ENCODE data around the gene IMMP2L.

Gene IMMP2L

DNA sequence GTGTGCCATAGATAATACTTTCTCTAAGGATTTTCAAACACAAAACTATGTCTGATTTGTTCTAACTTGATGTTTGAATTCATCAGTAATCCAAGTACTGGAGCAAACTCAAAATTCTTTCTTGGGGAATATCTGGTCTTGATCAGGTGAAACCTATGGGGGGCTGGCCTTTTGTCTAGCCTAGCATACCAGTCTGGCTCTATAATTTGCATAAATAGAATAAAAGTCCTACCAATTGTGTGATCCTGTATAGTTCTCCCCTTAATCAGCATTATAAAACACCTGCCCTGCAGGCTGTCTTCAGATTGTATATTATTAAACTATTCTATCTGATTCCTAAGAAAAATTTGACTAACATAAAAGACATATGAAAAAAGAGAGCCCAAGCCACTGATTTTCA lies 705.2 kb downstream of the IMMP2L start:
- no peak overlapping the region for H3K27ac ChIP-seq (ENCODE audit: low read depth, low read length)
- H3K4me3 ChIP-seq (ENCODE audit: low read depth in 1 of 5, low read length in 5 of 5), result no peak overlapping the region
- H3K9ac ChIP-seq (ENCODE audit: low read length in 5 of 5), result no peak overlapping the region
- no peaks in the 10 kb centered on the region for H3K9me3 ChIP-seq (ENCODE audit: control insufficient read depth in 5 of 5, low read length in 5 of 5)
- no peaks in the 10 kb centered on the region for H3K27me3 ChIP-seq (ENCODE audit: control insufficient read depth in 5 of 5, insufficient read depth in 4 of 5, low read length in 5 of 5)
- no peaks in the 10 kb centered on the region for H3K36me3 ChIP-seq (ENCODE audit: control insufficient read depth in 5 of 5, insufficient read depth in 5 of 5, low read length in 5 of 5)
- H3K4me1 ChIP-seq (ENCODE audit: control insufficient read depth in 5 of 5, insufficient read depth in 5 of 5, low read length in 5 of 5), result peaks cover 0 to 5% (median 0%) of the 10 kb centered on the region in 5 donors

DNA sequence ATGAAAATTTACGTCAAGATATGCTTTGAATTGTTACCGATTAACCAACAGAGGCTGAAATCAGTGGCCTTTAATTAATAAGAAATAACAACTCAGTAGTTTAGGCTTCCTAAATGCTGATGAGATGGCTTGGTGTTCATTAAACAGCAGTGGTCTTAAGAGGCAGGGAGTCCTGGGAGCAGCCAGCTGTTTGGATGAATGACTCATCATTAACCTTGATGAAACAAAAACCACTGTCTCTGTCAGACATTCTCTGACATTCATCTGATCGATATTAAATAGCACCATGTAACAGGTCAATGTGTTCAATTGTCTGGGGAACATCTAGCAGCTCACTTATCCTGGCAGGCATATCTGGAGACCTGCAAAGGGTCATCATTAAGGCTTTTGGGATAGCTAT lies 705.6 kb downstream of the IMMP2L start:
- H3K36me3 ChIP-seq (ENCODE audit: control insufficient read depth in 5 of 5, insufficient read depth in 5 of 5, low read length in 5 of 5), result no peaks in the 10 kb centered on the region
- H3K9ac ChIP-seq (ENCODE audit: low read length in 5 of 5), result no peak overlapping the region
- H3K4me1 ChIP-seq (ENCODE audit: control insufficient read depth in 5 of 5, insufficient read depth in 5 of 5, low read length in 5 of 5), result peaks cover 0 to 5% (median 0%) of the 10 kb centered on the region in 5 donors
- no peak overlapping the region for H3K4me3 ChIP-seq (ENCODE audit: low read depth in 1 of 5, low read length in 5 of 5)
- H3K27ac ChIP-seq (ENCODE audit: low read depth, low read length), result no peak overlapping the region
- H3K9me3 ChIP-seq (ENCODE audit: control insufficient read depth in 5 of 5, low read length in 5 of 5), result no peaks in the 10 kb centered on the region
- H3K27me3 ChIP-seq (ENCODE audit: control insufficient read depth in 5 of 5, insufficient read depth in 4 of 5, low read length in 5 of 5), result no peaks in the 10 kb centered on the region

DNA sequence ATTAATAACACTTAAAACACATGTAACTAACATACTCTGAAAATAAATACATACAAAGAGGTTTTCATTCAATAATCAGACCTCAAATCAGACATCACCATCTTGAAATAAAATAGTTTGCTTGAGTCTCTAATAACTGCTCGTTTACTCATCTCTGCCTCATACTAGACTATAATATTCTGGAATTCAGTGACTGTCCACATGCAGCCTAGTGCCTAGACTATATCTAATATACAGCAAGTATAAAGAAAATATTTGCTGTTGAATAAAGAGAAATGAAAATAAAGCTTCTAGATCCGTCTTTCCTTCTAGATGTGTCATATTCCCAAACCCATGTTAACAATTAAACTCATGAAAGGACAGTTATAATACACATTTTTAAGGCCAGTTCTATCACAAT lies 707.6 kb downstream of the IMMP2L start:
- no peak overlapping the region for H3K27ac ChIP-seq (ENCODE audit: low read depth, low read length)

DNA sequence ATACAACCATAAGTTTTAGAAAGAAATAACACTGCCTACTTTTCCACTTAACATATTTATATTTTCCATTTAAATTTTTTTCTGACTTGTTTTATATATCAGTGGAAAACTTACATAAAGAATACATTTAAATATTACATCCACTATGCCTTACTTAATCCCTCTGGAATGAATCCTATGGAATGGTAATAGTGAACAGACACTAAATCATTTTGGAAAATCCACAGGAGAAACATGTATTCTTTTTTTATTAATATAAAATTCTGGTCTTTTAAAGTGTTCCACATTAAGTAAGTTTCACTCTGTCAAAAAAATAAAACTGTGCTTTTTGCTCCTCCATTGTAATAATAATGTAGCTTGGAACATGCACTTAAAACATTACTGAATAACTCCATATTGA lies 708.1 kb downstream of the IMMP2L start:
- H3K27ac ChIP-seq (ENCODE audit: low read depth, low read length), result no peak overlapping the region
- H3K4me1 ChIP-seq (ENCODE audit: control insufficient read depth in 5 of 5, insufficient read depth in 5 of 5, low read length in 5 of 5), result no peaks in the 10 kb centered on the region
- H3K4me3 ChIP-seq (ENCODE audit: low read depth in 1 of 5, low read length in 5 of 5), result no peak overlapping the region
- H3K9ac ChIP-seq (ENCODE audit: low read length in 5 of 5), result no peak overlapping the region
- no peaks in the 10 kb centered on the region for H3K9me3 ChIP-seq (ENCODE audit: control insufficient read depth in 5 of 5, low read length in 5 of 5)
- no peaks in the 10 kb centered on the region for H3K27me3 ChIP-seq (ENCODE audit: control insufficient read depth in 5 of 5, insufficient read depth in 4 of 5, low read length in 5 of 5)
- H3K36me3 ChIP-seq (ENCODE audit: control insufficient read depth in 5 of 5, insufficient read depth in 5 of 5, low read length in 5 of 5), result no peaks in the 10 kb centered on the region

More for the DNA sequence above, 707.6 kb downstream of the IMMP2L start:
- Histone ChIP-seq H3K4me3 (ENCODE audit: low read depth in 1 of 5, low read length in 5 of 5) (no peak overlapping the region), H3K36me3 (ENCODE audit: control insufficient read depth in 5 of 5, insufficient read depth in 5 of 5, low read length in 5 of 5) (no peaks in the 10 kb centered on the region), H3K9me3 (ENCODE audit: control insufficient read depth in 5 of 5, low read length in 5 of 5) (no peaks in the 10 kb centered on the region), H3K27me3 (ENCODE audit: control insufficient read depth in 5 of 5, insufficient read depth in 4 of 5, low read length in 5 of 5) (no peaks in the 10 kb centered on the region), H3K4me1 (ENCODE audit: control insufficient read depth in 5 of 5, insufficient read depth in 5 of 5, low read length in 5 of 5) (no peaks in the 10 kb centered on the region), H3K9ac (ENCODE audit: low read length in 5 of 5) (no peak overlapping the region)

DNA sequence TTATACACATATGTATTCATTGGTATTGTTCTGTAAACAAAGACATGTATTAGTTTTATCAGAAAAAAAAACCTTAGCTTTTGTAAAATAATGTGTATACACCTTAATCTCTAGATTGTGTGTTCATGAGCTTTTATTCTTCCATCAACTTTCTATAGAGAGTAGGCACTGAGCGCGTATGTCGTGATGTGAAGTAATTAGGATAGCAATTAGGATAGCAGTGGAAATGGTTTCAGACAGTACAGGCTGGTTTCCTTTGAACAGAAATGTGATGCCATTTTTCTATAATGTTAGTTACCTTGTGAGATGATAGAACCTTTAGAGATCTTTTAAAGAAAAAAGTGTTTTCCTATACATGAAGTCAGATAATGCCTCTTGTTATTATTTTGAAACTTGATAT lies 709.0 kb downstream of the IMMP2L start:
- no peak overlapping the region for H3K9ac ChIP-seq (ENCODE audit: low read length in 5 of 5)
- no peaks in the 10 kb centered on the region for H3K27me3 ChIP-seq (ENCODE audit: control insufficient read depth in 5 of 5, insufficient read depth in 4 of 5, low read length in 5 of 5)
- no peaks in the 10 kb centered on the region for H3K9me3 ChIP-seq (ENCODE audit: control insufficient read depth in 5 of 5, low read length in 5 of 5)
- H3K36me3 ChIP-seq (ENCODE audit: control insufficient read depth in 5 of 5, insufficient read depth in 5 of 5, low read length in 5 of 5), result no peaks in the 10 kb centered on the region
- H3K27ac ChIP-seq (ENCODE audit: low read depth, low read length), result no peak overlapping the region
- no peak overlapping the region for H3K4me3 ChIP-seq (ENCODE audit: low read depth in 1 of 5, low read length in 5 of 5)
- no peaks in the 10 kb centered on the region for H3K4me1 ChIP-seq (ENCODE audit: control insufficient read depth in 5 of 5, insufficient read depth in 5 of 5, low read length in 5 of 5)

DNA sequence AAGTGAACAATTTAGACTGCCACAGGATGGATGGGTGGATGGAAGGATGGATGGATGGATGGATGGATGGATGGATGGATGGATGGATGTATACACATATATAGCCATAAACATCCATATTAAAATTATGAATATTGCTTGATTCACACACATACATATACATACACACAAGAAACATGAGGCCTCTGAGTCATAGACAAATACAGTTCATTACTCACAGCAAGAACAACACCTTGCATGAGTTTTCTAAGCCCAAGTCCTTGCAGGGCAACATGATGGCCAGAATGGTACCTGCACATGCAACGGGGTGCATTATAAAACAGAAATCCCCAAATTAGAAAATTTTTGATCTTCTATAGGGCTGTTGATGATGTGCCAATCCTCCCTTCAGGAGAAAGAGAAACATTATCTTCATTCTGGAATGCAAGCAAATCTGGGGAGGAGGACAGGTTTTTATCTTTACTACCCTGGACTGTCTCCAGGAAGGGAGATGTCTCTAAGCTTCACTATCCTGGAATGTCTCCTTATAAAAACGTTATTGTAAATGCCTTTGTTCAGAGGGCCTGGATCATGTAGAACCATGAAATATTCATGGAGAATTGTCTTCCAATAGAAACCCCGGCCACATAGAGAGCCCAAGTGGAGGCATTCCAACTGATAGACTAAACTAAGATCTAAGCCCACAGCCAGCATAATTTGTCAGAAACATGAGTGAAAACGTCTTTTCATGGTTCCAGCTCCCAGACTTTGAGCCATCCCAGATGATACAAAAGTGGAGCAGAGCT lies 709.9 kb downstream of the IMMP2L start:
- Histone ChIP-seq H3K27ac (ENCODE audit: low read depth, low read length) (no peak overlapping the region), H3K4me1 (ENCODE audit: control insufficient read depth in 5 of 5, insufficient read depth in 5 of 5, low read length in 5 of 5) (no peaks in the 10 kb centered on the region), H3K9ac (ENCODE audit: low read length in 5 of 5) (no peak overlapping the region), H3K36me3 (ENCODE audit: control insufficient read depth in 5 of 5, insufficient read depth in 5 of 5, low read length in 5 of 5) (no peaks in the 10 kb centered on the region), H3K27me3 (ENCODE audit: control insufficient read depth in 5 of 5, insufficient read depth in 4 of 5, low read length in 5 of 5) (no peaks in the 10 kb centered on the region), H3K9me3 (ENCODE audit: control insufficient read depth in 5 of 5, low read length in 5 of 5) (no peaks in the 10 kb centered on the region), H3K4me3 (ENCODE audit: low read depth in 1 of 5, low read length in 5 of 5) (no peak overlapping the region)

DNA sequence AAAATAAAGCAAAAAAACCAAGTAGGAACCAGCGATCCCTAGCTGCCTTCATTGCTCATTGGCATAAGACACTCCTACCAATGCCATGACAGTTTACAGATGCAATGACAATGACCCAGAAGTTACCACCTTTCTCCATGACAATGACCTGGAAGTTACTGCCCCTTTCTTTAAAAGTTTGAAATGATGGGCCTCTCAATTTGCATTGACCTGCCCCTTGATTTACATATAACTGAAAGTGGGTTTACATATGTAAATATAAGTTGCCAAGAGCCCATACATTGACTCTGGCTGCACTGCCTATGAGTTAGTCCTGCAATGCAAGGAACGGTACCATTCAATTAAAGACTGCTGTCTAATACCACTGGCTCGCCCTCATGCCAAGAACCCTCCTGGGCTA lies 712.1 kb downstream of the IMMP2L start:
- H3K9ac ChIP-seq (ENCODE audit: low read length in 5 of 5), result no peak overlapping the region
- H3K4me1 ChIP-seq (ENCODE audit: control insufficient read depth in 5 of 5, insufficient read depth in 5 of 5, low read length in 5 of 5), result no peaks in the 10 kb centered on the region
- H3K9me3 ChIP-seq (ENCODE audit: control insufficient read depth in 5 of 5, low read length in 5 of 5), result no peaks in the 10 kb centered on the region
- H3K27me3 ChIP-seq (ENCODE audit: control insufficient read depth in 5 of 5, insufficient read depth in 4 of 5, low read length in 5 of 5), result no peaks in the 10 kb centered on the region
- H3K27ac ChIP-seq (ENCODE audit: low read depth, low read length), result no peak overlapping the region
- no peak overlapping the region for H3K4me3 ChIP-seq (ENCODE audit: low read depth in 1 of 5, low read length in 5 of 5)
- H3K36me3 ChIP-seq (ENCODE audit: control insufficient read depth in 5 of 5, insufficient read depth in 5 of 5, low read length in 5 of 5), result no peaks in the 10 kb centered on the region

DNA sequence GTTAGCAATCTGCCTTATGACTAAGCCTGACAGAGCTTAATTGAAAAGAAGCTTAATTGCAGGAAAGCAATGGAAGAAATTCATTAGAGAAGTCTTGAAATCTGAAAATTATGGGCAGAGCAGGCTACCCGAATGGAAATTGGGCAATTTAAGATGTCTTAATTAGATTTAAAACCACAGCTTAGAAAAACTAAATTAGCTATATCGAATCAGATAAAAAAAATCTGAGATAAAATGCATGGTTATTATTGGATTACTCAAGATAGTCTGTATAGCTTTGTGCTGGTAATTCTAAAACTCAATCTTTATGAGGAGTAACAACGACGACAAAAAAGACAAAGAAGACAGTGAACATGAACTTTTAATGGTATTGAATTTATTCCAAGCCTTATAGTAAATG lies 719.5 kb downstream of the IMMP2L start:
- Histone ChIP-seq H3K9ac (ENCODE audit: low read length in 5 of 5) (no peak overlapping the region), H3K27ac (ENCODE audit: low read depth, low read length) (no peak overlapping the region), H3K36me3 (ENCODE audit: control insufficient read depth in 5 of 5, insufficient read depth in 5 of 5, low read length in 5 of 5) (no peaks in the 10 kb centered on the region), H3K9me3 (ENCODE audit: control insufficient read depth in 5 of 5, low read length in 5 of 5) (no peaks in the 10 kb centered on the region), H3K4me3 (ENCODE audit: low read depth in 1 of 5, low read length in 5 of 5) (no peak overlapping the region), H3K27me3 (ENCODE audit: control insufficient read depth in 5 of 5, insufficient read depth in 4 of 5, low read length in 5 of 5) (no peaks in the 10 kb centered on the region), H3K4me1 (ENCODE audit: control insufficient read depth in 5 of 5, insufficient read depth in 5 of 5, low read length in 5 of 5) (peaks cover 0 to 3% (median 0%) of the 10 kb centered on the region in 5 donors)

DNA sequence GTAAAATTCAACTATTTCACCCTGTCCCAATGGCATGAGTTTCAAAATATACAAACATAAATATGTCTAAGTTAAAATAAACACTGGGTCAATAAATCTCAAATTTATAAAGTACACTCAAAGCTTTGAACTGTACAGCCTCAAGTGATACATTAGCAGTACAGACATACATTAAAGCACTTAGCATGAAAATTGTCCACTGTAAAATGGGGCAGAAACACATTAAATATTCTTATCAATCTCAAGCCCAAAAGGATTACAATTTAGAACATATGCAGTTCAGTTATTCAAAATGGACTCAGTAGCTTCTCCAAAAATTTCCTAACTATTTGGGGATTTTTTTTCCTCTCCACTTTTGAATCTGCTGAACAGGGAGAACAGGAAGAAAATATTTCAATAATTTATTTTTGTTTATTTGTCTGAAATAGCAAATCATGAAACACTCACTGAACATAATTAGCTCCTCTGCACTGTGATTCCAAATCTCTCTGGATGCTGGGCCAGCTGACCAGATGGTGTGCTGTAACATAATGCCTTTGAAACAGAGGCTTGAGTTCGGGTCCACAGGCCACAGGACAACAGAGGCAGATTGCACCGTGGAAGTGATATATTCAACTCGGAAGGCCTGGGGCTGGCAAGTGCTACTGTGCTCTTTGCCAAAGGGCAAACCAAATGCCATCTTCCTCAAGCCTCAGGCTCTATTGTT lies 720.3 kb downstream of the IMMP2L start:
- H3K27ac ChIP-seq (ENCODE audit: low read depth, low read length), result no peak overlapping the region
- no peak overlapping the region for H3K9ac ChIP-seq (ENCODE audit: low read length in 5 of 5)
- no peaks in the 10 kb centered on the region for H3K36me3 ChIP-seq (ENCODE audit: control insufficient read depth in 5 of 5, insufficient read depth in 5 of 5, low read length in 5 of 5)
- no peaks in the 10 kb centered on the region for H3K27me3 ChIP-seq (ENCODE audit: control insufficient read depth in 5 of 5, insufficient read depth in 4 of 5, low read length in 5 of 5)
- H3K4me3 ChIP-seq (ENCODE audit: low read depth in 1 of 5, low read length in 5 of 5), result no peak overlapping the region
- H3K4me1 ChIP-seq (ENCODE audit: control insufficient read depth in 5 of 5, insufficient read depth in 5 of 5, low read length in 5 of 5), result peaks cover 0 to 3% (median 0%) of the 10 kb centered on the region in 5 donors
- H3K9me3 ChIP-seq (ENCODE audit: control insufficient read depth in 5 of 5, low read length in 5 of 5), result no peaks in the 10 kb centered on the region

DNA sequence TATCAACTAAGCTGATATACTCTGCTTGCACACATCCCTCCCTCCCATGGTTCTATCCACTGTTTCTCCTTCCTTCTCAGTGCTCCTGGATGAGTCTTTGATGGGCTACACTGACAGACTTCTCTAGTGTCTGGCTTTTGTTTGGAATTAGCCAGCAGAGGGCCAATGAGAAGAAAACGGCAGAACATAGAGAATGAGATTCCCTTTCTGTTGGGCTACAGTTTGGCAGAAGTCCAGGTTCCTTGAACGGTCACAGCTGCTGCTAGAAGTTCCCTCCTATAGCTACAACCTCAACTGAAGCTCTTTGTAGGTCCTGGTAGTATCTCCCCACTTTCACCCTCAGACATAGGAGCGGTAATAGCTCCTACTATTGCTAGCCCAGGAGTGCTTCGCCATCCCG lies 722.4 kb downstream of the IMMP2L start:
- Histone ChIP-seq H3K27me3 (ENCODE audit: control insufficient read depth in 5 of 5, insufficient read depth in 4 of 5, low read length in 5 of 5) (no peaks in the 10 kb centered on the region), H3K4me3 (ENCODE audit: low read depth in 1 of 5, low read length in 5 of 5) (no peak overlapping the region), H3K4me1 (ENCODE audit: control insufficient read depth in 5 of 5, insufficient read depth in 5 of 5, low read length in 5 of 5) (peaks cover 0 to 3% (median 0%) of the 10 kb centered on the region in 5 donors), H3K27ac (ENCODE audit: low read depth, low read length) (no peak overlapping the region), H3K9ac (ENCODE audit: low read length in 5 of 5) (no peak overlapping the region), H3K9me3 (ENCODE audit: control insufficient read depth in 5 of 5, low read length in 5 of 5) (no peaks in the 10 kb centered on the region), H3K36me3 (ENCODE audit: control insufficient read depth in 5 of 5, insufficient read depth in 5 of 5, low read length in 5 of 5) (no peaks in the 10 kb centered on the region)
